CMK (cell line): ENCODE data around the gene RREB1.

Experiments used
- DNase-seq: peaks from one replicate; pipeline ENCODE4 v3.0.0-alpha.2; 2010; ENCODE audit warnings: low read depth

RREB1 gene

DNA sequence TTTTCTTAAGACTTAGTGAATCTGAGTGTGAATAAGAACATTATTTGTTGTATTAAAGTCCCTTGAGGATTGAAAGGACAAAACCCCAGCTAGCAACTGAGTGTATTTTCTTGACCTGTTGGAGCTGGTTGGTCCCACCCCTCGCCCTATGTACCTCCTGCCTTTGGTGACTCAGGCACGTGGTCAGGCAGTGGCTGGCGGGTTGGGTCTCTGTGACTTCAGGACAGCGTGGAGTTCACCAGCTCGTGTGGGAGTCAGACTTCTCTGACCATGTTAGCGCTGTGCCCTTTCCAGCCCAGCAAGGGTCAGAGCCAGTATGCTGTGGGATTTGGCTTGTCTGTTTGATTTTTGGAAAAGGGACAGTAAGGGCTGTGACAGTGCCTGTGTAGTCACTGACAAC lies 111.5 kb downstream of the RREB1 start:
- no peak for DNase-seq

DNA sequence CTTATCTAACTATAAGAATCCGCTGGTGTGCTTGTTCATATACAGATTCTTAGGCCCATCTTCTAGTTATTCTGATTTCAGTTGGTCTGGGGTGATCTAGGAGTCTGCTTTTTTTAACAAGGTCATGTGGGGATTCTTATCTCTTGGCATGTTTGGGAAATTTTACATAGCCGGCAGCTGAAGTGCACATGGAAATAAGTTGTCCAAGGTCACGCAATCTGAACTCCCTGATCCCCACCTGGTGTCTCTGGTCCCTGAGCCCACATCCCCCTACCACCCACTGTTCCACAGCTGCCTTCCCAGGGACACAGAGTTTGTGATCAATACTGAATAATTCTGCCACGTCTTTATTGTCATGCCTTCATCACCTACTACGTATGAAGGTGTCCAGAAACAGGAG lies 114.4 kb downstream of the RREB1 start:
- no peak for DNase-seq

DNA sequence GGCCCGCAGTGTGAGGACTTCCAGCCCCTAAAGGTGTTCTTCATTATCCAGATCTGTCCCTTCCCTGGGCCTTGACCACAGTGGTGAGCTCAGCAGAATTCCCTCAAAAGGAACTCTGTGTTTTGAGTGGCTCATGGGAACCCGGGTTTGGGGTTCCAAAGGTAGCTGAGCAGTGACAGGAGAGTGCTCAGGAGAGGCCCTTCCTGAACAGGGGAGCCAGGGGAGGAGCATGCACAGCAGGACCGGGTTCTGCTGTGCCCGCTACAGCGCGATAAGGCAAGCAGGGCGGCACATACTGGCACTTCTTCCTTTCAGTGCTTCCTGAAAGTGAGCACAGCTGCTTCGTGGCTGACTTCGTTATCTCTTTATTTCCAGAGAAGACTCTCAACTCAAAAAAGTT lies 117.0 kb downstream of the RREB1 start:
- peak; percentile 78 for DNase-seq

DNA sequence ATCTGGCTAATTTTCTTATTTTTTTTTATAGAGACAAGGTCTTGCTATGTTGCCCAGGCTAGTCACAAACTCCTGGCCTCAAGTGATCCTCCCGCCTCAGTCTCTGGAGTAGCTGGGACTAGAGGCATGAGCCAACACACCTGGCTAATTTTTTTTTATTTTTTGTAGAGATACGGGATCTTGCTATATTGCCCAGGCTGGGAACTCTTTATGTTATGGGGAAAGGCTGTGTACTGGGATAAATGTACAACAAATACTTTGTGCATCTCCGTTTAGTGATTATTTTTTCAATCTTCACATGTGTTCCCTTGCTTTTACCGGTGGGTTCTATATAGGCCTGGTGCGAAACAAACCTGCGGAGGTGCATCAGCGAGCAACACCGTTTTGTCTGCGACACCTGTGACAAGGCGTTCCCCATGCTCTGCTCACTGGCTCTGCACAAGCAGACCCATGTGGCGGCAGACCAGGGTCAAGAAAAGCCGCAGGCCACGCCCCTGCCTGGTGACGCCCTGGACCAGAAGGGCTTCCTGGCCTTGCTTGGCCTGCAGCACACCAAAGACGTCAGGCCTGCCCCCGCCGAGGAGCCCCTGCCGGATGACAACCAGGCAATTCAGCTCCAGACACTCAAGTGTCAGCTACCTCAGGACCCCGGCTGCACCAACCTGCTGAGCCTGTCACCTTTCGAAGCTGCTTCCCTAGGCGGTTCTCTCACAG lies 121.1 kb downstream of the RREB1 start:
- no peak for DNase-seq

DNA sequence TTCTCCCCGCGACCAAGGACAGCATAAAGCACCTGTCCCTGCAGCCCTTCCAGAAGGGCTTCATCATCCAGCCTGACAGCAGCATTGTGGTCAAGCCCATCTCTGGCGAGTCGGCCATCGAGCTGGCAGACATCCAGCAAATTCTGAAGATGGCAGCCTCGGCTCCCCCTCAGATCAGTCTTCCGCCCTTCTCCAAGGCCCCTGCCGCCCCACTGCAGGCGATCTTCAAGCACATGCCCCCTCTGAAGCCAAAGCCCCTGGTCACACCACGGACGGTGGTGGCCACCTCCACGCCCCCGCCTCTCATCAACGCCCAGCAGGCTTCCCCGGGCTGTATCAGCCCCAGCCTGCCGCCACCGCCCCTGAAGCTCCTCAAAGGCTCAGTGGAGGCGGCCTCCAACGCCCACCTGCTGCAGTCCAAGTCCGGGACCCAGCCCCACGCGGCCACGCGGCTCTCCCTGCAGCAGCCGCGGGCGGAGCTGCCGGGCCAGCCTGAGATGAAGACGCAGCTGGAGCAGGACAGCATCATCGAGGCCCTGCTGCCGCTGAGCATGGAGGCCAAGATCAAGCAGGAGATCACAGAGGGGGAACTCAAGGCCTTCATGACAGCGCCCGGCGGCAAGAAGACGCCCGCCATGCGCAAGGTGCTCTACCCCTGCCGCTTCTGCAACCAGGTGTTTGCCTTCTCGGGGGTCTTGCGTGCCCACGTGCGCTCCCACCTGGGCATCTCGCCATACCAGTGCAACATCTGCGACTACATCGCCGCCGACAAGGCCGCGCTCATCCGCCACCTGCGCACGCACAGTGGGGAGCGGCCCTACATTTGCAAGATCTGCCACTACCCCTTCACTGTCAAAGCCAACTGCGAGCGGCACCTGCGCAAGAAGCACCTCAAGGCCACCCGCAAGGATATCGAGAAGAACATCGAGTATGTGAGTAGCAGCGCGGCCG lies 121.9 kb downstream of the RREB1 start:
- DNase-seq: no peak

DNA sequence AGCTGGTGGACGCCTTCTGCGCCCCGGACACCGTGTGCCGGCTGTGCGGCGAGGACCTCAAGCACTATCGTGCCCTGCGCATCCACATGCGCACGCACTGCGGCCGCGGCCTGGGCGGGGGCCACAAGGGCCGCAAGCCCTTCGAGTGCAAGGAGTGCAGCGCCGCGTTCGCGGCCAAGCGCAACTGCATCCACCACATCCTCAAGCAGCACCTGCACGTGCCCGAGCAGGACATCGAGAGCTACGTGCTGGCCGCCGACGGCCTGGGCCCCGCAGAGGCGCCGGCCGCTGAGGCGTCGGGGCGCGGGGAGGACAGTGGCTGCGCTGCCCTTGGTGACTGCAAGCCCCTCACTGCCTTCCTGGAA lies 122.5 kb downstream of the RREB1 start:
- DNase-seq: no peak

DNA sequence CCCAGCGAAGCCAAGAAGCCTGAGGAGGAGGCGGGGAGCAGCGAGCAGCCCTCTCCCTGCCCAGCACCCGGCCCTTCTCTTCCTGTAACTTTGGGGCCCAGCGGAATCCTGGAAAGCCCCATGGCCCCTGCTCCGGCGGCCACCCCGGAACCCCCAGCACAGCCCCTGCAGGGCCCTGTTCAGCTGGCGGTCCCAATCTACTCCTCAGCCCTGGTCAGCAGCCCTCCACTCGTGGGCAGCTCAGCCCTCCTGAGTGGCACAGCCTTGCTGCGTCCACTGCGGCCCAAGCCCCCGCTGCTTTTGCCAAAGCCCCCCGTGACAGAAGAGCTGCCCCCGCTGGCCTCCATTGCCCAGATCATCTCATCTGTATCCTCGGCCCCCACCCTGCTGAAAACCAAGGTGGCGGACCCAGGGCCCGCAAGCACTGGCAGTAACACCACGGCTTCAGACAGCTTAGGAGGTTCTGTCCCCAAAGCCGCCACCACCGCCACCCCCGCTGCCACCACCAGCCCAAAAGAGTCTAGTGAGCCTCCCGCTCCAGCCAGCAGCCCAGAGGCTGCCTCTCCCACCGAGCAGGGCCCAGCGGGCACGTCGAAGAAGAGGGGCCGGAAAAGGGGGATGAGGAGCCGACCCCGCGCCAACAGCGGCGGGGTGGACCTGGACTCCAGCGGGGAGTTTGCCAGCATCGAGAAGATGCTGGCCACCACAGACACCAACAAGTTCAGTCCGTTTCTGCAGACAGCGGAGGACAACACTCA lies 123.4 kb downstream of the RREB1 start:
- DNase-seq: no peak

DNA sequence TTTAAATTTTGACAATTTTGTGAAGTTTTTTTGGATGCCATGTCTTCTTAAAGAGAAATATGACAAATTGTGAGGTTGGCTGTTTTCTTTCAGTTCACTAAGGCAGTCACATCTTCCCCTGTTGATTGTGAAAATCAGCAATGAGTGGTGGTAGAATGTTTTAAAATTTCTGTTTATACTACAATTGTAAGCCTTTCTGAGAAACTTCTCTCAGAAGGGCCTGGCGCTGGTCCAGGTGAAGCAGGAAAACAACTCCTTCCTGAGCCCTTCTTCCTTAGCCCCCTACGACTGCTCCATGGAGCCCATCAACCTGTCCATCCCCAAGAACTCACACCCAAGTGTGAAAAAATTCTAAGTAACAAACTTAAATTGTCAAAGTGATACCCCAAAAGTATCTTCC lies 124.6 kb downstream of the RREB1 start:
- no peak for DNase-seq

DNA sequence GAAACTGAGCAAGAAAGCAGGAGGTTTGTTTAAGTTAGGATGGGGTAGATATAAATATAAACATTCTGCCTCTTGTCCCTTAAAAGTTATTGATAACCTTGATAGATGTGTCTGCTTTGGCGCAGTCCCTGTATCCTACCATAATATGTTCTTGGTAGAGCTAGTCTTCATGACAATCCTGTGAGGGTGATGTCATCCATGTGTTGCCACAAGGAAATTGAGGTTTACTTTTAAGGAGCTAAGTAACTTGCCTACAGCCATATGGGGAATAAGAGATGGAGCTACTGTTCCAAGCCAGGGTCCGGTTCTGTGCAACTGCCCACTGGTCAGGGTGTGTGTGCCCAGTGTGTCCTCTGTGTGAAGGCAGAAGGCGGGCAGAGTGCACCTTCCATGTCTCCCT lies 126.8 kb downstream of the RREB1 start:
- DNase-seq: no peak

DNA sequence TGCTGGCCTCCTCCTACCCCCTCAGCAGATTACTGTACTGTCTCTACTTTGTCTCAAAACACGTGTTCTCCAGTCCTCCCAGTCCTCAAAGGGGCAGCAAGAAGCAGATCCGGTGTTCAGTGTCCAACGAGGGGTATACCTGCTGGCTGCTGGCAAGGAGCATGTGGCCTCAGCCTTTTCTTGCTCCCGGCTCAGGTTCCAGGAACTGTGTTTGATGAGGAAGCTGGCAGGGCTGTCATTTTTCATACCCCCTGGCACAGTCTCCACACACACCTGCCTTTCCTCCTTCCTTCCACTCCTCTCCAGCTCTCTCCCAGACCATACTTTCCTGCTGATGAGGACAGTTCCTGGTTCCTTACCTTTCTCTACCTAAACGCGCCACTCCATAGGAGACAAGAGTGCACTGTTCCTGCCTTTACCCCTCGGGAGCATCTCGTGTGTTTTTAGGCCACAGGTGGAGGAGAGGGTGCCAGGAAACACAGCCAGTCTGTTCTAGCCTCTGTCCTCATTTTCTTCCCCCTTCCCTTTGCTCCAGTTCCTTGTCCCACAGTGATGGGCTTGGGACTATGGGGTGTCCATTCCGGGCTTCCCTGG lies 128.0 kb downstream of the RREB1 start:
- DNase-seq: no peak

DNA sequence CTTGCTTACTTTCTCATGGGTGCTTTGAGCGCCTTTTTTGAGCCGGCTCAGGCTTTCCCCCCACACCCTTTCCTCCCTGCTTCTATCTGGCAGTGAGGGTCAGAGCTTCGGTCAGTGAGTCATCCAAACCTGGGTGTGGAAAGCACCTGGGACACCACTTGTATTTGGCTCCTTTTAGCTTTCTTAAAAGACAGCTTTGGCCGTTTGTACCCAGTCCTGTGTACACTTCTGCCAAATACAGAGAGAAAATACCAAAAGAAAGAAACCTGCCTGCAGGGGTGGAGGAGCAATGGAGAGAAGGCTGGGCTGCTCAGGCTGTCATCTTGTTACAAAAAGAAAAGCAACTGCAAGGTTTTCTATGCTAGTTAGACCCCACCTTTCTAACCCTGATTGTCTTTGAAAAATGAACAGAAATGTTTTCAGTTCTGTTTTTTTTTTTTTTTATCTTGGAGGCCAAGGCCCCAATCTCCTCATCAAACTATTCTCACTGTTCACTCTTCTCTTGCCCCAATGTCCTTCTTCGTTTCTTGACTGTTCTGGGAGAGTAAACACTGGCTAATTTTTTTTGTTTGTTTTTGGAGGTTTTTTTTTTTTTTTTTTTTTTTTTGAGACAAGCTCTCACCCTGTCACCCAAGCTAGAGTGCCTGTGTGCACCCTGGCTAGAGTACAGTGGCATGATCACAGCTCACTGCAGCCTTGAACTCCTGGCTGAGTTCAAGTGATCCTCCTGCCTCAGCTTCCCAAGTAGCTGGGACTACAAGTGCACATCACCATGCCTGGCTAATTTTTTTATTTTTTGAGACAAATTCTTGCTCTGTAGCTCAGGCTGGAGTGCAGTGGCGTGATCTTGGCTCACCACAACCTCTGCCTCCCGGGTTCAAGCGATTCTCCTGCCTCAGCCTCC lies 128.8 kb downstream of the RREB1 start:
- DNase-seq: no peak

DNA sequence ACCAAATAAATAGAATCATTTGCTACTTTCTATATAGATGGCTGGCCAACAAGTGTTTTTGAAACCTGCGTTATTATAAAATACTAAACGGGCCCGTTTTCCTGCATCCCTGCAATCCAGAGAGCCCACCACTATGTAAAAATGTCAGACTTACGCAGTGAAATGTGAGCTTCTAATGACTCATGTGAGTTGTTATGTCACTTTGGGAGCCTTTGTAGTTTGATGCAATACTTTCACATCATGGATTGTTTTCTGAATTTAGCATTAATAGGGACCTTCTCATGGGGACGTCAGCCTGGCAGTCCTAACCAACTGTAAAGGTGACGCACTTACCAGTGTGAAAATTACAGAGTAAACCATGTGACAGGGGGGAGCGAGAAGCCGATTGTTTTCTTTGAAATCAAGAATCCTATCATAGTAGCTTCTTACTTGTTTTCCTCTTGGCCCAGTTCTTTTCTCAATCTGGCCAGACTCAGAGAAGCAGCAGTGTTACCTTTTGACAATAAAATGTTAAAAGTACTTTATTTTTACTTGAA lies 130.0 kb downstream of the RREB1 start:
- DNase-seq: no peak

DNA sequence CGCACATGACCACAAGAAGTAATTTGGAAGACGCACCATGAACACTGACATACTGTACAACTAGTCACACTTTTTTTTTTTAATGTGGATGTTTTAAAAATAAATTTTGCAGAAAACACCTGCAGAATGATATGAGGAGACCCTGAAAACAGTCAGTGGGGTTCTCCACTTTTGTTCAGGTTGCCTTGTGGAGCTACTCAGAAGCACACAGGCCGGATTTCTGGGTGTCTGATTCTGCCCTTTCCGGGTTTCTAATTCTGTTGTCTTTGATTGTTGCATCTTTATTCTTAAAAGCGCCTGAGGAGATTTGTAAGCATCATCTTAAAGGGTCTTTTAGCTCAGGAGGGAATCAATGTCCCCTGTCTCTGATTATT lies 130.8 kb downstream of the RREB1 start:
- DNase-seq: no peak

DNA sequence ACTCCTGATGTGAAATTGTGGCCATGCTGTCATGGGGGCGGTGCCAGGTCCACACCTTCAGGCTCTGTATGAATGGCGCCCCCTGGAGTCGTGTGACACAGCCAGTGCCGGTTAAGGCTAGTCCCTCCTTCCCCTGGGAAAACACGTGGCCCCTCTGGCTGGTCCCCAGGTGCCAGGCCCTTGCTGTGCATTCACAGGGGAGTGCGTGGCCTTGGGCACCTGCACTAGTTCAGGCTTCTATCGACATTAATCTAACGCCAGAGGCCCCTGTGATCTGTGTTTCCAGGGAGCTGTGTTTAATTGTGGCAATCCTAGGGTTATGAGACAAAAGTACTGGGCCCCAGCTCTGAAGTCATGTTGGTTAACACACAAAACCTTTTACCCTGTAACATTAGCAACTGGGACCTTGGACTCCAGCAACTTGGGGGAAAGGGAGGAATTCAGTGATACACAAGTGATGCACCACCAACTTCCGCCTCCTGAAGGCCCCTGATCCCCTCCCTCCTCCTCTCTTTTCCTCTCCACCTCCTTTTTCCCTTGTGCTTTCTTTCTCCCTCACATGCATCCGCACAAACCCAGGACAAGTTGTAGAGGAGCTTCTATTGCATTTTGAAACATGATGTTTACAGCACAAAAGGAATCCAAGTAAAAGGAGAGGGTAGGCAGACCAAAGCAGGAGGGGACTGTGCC lies 131.3 kb downstream of the RREB1 start:
- DNase-seq: no peak

DNA sequence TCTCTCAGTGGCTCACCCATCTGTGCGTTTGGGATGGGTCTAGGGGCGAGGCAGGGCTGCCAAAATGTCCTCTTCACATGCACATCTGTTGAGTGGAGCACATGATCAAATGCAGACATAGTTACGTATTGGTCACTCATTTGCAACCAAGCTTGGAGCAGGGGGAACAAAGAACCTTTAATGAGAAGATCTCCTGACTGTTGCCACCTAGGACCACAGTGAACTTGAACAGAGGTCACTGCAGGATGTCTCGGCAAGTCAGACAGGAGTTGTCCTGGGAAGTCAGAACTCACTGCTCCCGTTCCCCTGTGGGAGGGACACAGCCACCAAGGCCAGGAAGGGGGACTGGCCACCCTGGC lies 131.8 kb downstream of the RREB1 start:
- no peak for DNase-seq

DNA sequence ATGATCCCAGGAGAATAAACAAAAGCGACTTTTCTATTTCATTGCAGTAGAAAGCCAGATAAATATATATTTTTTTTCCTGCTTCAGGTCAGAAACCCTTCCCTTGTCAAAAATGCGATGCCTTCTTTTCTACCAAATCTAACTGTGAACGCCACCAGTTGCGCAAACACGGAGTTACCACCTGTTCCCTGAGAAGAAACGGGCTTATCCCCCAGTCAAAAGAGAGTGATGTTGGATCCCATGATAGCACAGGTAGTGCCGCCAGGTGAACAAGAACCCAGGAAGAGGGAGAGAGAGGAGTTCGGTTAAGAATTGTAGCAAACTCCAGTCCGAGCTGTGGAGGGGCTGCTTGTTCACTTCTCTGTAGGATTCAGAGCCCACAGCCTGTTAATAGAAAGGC lies 132.6 kb downstream of the RREB1 start:
- no peak for DNase-seq

DNA sequence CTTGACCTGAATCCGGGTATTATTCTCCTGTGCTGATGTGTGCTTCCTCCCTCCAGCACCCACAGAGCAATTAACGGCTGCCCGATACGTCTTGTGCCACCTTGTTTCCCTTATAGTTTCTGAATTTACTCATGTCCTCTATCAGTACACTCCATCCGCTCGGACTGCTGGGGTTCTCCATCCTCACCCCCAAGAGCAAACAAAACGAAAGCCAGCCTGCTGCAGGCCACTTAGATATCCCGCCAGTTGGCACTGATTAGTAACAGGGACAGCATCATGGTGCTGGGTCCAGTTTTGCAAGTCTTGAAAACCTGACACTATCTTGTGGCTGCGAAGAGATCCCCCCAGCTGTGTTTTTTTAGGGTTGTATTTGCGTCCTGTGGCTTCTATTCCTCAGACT lies 133.4 kb downstream of the RREB1 start:
- DNase-seq: no peak

DNA sequence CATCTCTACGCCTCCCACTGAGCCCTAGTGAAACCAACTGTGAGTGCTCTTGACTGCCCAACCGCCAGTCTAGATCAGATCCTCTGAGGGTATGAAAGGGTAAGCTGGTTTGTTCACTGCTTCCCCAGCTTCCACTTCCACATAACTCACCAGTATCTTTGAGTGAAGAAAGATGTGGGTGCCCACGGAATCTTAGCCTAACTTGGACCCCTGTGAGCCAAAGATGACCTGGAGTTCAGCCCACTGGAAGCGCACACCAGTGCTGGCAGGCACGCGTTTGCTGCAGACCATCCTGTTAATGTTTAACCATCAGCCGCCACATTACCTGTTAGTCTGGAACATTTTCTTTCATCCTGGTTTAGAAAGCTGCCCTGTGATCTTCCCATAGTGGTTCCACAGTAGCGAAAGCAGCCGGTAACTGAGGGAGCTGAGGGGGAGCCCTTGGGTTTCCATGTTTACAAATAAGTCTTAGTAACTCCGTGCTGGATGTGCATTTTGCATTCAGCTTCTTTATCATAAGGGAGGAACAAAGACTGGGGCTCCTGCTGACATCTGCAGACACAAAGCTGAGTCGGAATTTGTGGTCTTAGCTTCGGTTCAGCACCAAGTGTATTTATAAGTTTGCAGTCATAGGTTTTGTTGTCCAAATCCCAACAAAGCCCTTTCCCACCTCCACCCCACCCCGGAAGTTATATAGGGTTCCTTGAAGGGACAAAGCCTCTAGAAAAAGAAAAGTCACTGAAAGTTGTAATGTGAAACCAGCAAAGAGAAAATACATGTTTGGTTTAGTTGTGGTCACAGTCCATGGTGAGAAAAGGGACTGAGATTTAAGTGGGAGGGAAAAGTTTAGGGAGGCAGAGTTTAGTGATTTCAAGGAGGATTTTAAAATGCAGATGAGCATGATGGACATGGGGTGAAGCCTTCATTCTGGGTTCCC lies 134.2 kb downstream of the RREB1 start:
- DNase-seq: no peak

DNA sequence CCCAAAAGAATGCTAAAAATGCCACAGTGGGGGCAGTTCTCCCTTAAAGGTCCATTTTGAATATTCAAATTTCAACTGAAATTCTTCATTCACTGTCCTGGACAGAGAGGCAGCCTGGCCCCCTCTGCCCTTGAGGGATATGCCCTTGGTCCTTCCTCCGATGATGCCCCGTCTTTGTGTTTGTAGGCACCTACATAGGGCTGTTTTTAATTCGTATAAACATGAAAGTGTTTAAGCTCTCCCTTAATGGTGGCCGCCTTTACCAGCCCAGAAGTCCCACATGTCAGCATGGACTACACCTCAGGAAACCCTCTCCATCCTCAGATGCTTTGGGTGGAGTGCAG lies 135.0 kb downstream of the RREB1 start:
- DNase-seq: no peak
